ENCODE results near the gene RTN4RL1.

GRCh38 chr17:2034806-2035540 lies 9.8 kb upstream of the RTN4RL1 start:
- no peak for TF ChIP-seq CTCF (conservative IDR thresholded peaks at IDR 0.05; ENCODE audit: low read length)
- TF ChIP-seq EZH2phosphoT487 (IDR thresholded peaks at IDR 0.05; ENCODE audit: borderline replicate concordance), result no peak

Data from Loucy (cell line).